Upper lobe of left lung (tissue), 4 donors: ENCODE results near the gene GP1BB.

Source experiments
- EP300 ChIP-seq, 4 donors: sonication (generic); formaldehyde crosslinking; IDR thresholded peaks; one replicate each; pipeline ENCODE4 v1.5.1; 2017; ENCODE audit warnings: antibody characterized with exemption in 4 of 4, control low read depth in 2 of 4
- POLR2A ChIP-seq, 4 donors: fragments of 450-650 bp; IDR thresholded peaks; one replicate each; pipeline ENCODE4 v1.5.1; 2016 to 2017; ENCODE audit warnings: antibody characterized with exemption in 4 of 4, mild to moderate bottlenecking in 2 of 4
- POLR2AphosphoS5 ChIP-seq, 2 donors: sonication (generic); formaldehyde crosslinking; IDR thresholded peaks; one replicate each; pipeline ENCODE4 v1.5.1; 2017; ENCODE audit warnings: antibody characterized with exemption in 2 of 2
- TF ChIP-seq, protein P1 (sequence below), 6 experiments: fragments of 450-650 bp in 4 of 6; fragments of 200-600 bp in 2 of 6; sonication (generic) in 2 of 6; IDR thresholded peaks; one replicate each; pipeline ENCODE4 v1.5.1; 2016 to 2019; ENCODE audit warnings: antibody characterized with exemption in 6 of 6

DNA sequence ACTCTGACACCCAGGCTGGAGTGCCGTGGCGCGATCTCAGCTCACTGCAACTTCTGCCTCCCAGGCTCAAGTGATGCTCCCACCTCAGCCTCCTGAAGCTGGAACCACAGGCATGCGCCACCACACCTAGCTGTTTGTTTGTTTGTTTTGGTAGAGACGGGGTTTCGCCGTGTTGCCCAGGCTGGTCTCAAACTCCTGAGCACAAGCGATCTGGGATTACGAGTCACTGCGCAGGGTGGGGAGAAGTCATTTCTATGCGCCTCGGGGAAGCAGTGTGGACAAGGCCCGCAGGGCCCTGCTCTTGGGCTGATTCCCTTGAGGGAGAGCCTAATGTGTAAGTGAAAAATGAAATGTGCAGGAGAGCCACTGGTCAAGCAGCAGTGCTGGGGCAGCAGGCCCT is 28.6 kb upstream of the GP1BB start:
- TF ChIP-seq, protein P1, sequence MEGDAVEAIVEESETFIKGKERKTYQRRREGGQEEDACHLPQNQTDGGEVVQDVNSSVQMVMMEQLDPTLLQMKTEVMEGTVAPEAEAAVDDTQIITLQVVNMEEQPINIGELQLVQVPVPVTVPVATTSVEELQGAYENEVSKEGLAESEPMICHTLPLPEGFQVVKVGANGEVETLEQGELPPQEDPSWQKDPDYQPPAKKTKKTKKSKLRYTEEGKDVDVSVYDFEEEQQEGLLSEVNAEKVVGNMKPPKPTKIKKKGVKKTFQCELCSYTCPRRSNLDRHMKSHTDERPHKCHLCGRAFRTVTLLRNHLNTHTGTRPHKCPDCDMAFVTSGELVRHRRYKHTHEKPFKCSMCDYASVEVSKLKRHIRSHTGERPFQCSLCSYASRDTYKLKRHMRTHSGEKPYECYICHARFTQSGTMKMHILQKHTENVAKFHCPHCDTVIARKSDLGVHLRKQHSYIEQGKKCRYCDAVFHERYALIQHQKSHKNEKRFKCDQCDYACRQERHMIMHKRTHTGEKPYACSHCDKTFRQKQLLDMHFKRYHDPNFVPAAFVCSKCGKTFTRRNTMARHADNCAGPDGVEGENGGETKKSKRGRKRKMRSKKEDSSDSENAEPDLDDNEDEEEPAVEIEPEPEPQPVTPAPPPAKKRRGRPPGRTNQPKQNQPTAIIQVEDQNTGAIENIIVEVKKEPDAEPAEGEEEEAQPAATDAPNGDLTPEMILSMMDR (IDR thresholded peaks at IDR 0.05), result no peak
- TF ChIP-seq POLR2AphosphoS5 (IDR thresholded peaks at IDR 0.05) (no peak), EP300 (IDR thresholded peaks at IDR 0.05) (no peak), POLR2A (IDR thresholded peaks at IDR 0.05) (no peak)
